Muscle of leg (tissue), 11 donors: ENCODE measurements around the gene LIF. TPM values are rescaled to one million over a fixed set of nuclear protein-coding genes. Genes with fewer than 3 reads are reported as not detected.
"Not testable (repeated sequence)": the region's sequence is repeated elsewhere in the genome, so short reads cannot be mapped to it uniquely, and the experiment has no call there.

Experiments
- DNase-seq: peaks from one replicate; pipeline ENCODE4 v3.0.0; 2013
- H3K27ac ChIP-seq: one replicate; pipeline ENCODE4 v1.5.1; 2013; ENCODE audit warnings: mild to moderate bottlenecking, low read length, control low read depth
- H3K27me3 ChIP-seq: one replicate; pipeline ENCODE4 v1.6.1; 2013; ENCODE audit warnings: low read length; ENCODE audit not compliant: control insufficient read depth, insufficient read depth
- H3K36me3 ChIP-seq: one replicate; pipeline ENCODE4 v1.6.1; 2013; ENCODE audit warnings: low read length; ENCODE audit not compliant: control insufficient read depth, insufficient read depth
- H3K4me1 ChIP-seq: one replicate; pipeline ENCODE4 v1.6.1; 2013; ENCODE audit warnings: low read length; ENCODE audit not compliant: control insufficient read depth, insufficient read depth
- H3K4me3 ChIP-seq: one replicate; pipeline ENCODE4 v1.5.1; 2013; ENCODE audit warnings: low read length, control low read depth
- H3K9me3 ChIP-seq: replicated peaks from 2 replicates; pipeline ENCODE4 v1.6.1; 2013; ENCODE audit warnings: low read depth, low read length; ENCODE audit not compliant: control insufficient read depth
- WGBS: methylation state at CpG from one replicate; pipeline ENCODE4 v1.1.5; 2013; ENCODE audit warnings: missing lambda C conversion rate; ENCODE audit not compliant: insufficient coverage; 5-methylcytosine and 5-hydroxymethylcytosine counted together
- polyA plus RNA-seq, 8 donors: library from polyadenylated mRNA; unstranded; fragments of 120-200 nt; gene quantifications; one replicate each; pipeline versions ENCODE4 v1.2.1 to v1.2.3, GENCODE V29; 2013; ENCODE audit warnings: inconsistent platforms in 1 of 8, low replicate concordance in 1 of 8; ENCODE audit not compliant: insufficient read length in 8 of 8, insufficient read depth in 1 of 8
- total RNA-seq: library from RNA; stranded (reverse); fragments of 120-200 nt; gene quantifications from one replicate; pipeline ENCODE4 v1.2.4, GENCODE V29; 2013

The LIF gene
- total and polyA plus RNA-seq, 9 donors: 0.57 to 1.4 (median 0.80) TPM

GRCh38 chr22:30217698-30218560 lies 28.6 kb downstream of the LIF start:
- WGBS: 49% methylated on average over 10 of the region's 23 CpGs

GRCh38 chr22:30216710-30217109 lies 29.8 kb downstream of the LIF start:
- H3K36me3 ChIP-seq: no peaks in the 10 kb centered on the region
- H3K27ac ChIP-seq: no peak overlapping the region
- peaks cover 21% of the 10 kb centered on the region for H3K27me3 ChIP-seq
- no peak overlapping the region for H3K4me3 ChIP-seq
- WGBS: 83% methylated on average over 7 of the region's 10 CpGs
- no peak for DNase-seq
- H3K4me1 ChIP-seq: peaks cover 8% of the 10 kb centered on the region
- no peaks in the 10 kb centered on the region for H3K9me3 ChIP-seq

More at GRCh38 chr22:30217698-30218560, 28.6 kb downstream of the LIF start:
- H3K27ac ChIP-seq: peak overlapping the region; percentile 20
- no peaks in the 10 kb centered on the region for H3K36me3 ChIP-seq
- H3K27me3 ChIP-seq: peaks cover 24% of the 10 kb centered on the region
- no peaks in the 10 kb centered on the region for H3K9me3 ChIP-seq
- H3K4me1 ChIP-seq: peaks cover 8% of the 10 kb centered on the region
- DNase-seq: no peak
- H3K4me3 ChIP-seq: no peak overlapping the region

- not testable (repeated sequence) for H3K9me3 ChIP-seq, H3K4me1 ChIP-seq, H3K27ac ChIP-seq, H3K4me3 ChIP-seq, H3K36me3 ChIP-seq, DNase-seq
- peaks cover 20% of the 10 kb centered on the region for H3K27me3 ChIP-seq
- WGBS: no CpG with 5 or more reads among the region's 3 CpGs
Measured at GRCh38 chr22:30216272-30216671, 30.3 kb downstream of the LIF start.

- Histone ChIP-seq H3K4me3 (no peak overlapping the region), H3K4me1 (peaks cover 8% of the 10 kb centered on the region), H3K36me3 (no peaks in the 10 kb centered on the region), H3K27ac (no peak overlapping the region), H3K27me3 (peaks cover 14% of the 10 kb centered on the region), H3K9me3 (no peaks in the 10 kb centered on the region)
- WGBS: 58% methylated on average over 11 of the region's 12 CpGs
- no peak for DNase-seq
Measured at GRCh38 chr22:30214703-30215407, 31.7 kb downstream of the LIF start.

GRCh38 chr22:30212996-30213441 lies 33.5 kb downstream of the LIF start:
- H3K36me3 ChIP-seq: no peaks in the 10 kb centered on the region
- WGBS: 100% methylated on average over 2 of the region's 8 CpGs
- no peaks in the 10 kb centered on the region for H3K9me3 ChIP-seq
- no peak overlapping the region for H3K4me3 ChIP-seq
- H3K4me1 ChIP-seq: peaks cover 20% of the 10 kb centered on the region
- H3K27me3 ChIP-seq: peaks cover 14% of the 10 kb centered on the region
- DNase-seq: no peak
- H3K27ac ChIP-seq: no peak overlapping the region

GRCh38 chr22:30212363-30212995 lies 34.1 kb downstream of the LIF start:
- no peak for DNase-seq
- H3K4me3 ChIP-seq: no peak overlapping the region
- no peaks in the 10 kb centered on the region for H3K36me3 ChIP-seq
- no peak overlapping the region for H3K27ac ChIP-seq
- no CpG with 5 or more reads among the region's 5 CpGs for WGBS
- no peaks in the 10 kb centered on the region for H3K9me3 ChIP-seq
- H3K4me1 ChIP-seq: peaks cover 20% of the 10 kb centered on the region
- peaks cover 12% of the 10 kb centered on the region for H3K27me3 ChIP-seq

- DNase-seq: no peak
- Histone ChIP-seq H3K27me3 (peaks cover 12% of the 10 kb centered on the region), H3K36me3 (no peaks in the 10 kb centered on the region), H3K9me3 (no peaks in the 10 kb centered on the region), H3K4me3 (no peak overlapping the region), H3K4me1 (peaks cover 32% of the 10 kb centered on the region), H3K27ac (no peak overlapping the region)
- WGBS: 74% methylated on average over 10 of the region's 18 CpGs
Measured at GRCh38 chr22:30211124-30211820, 35.3 kb downstream of the LIF start.

GRCh38 chr22:30210235-30210909 lies 36.2 kb downstream of the LIF start:
- WGBS: 75% methylated on average over 16 of the region's 19 CpGs
- no peak overlapping the region for H3K27ac ChIP-seq
- no peaks in the 10 kb centered on the region for H3K36me3 ChIP-seq
- H3K27me3 ChIP-seq: peaks cover 15% of the 10 kb centered on the region
- no peak for DNase-seq
- no peaks in the 10 kb centered on the region for H3K9me3 ChIP-seq
- no peak overlapping the region for H3K4me3 ChIP-seq
- peaks cover 41% of the 10 kb centered on the region for H3K4me1 ChIP-seq

- no peak for DNase-seq
- no peak overlapping the region for H3K4me3 ChIP-seq
- H3K36me3 ChIP-seq: no peaks in the 10 kb centered on the region
- no peaks in the 10 kb centered on the region for H3K9me3 ChIP-seq
- peaks cover 49% of the 10 kb centered on the region for H3K4me1 ChIP-seq
- H3K27me3 ChIP-seq: peaks cover 15% of the 10 kb centered on the region
- H3K27ac ChIP-seq: peak overlapping the region; percentile 89
- 97% methylated on average over 4 of the region's 6 CpGs for WGBS
Measured at GRCh38 chr22:30209642-30210041, 36.9 kb downstream of the LIF start.
